Neuronal stem cell (in vitro differentiated cells): Measurements from ENCODE around the gene PITPNB.
A peak's percentile ranks its signal among the peaks of the same experiment; 100 is the strongest.

ENCODE experiments used
- DNase-seq: peaks from one replicate; pipeline ENCODE4 v3.0.0-alpha.2; 2013; ENCODE audit warnings: low spot score
- H2AFZ ChIP-seq: one replicate; pipeline ENCODE4 v1.6.1; 2013; ENCODE audit warnings: mild to moderate bottlenecking, low read length, inconsistent platforms
- H2AK5ac ChIP-seq: 2 replicates; pipeline ENCODE4 v1.6.1; 2013; ENCODE audit warnings: low read depth, mild to moderate bottlenecking, inconsistent platforms, low read length, moderate library complexity, mixed read lengths
- H2BK120ac ChIP-seq: 2 replicates; pipeline ENCODE4 v1.6.1; 2013; ENCODE audit warnings: low read depth, mild to moderate bottlenecking, inconsistent platforms, low read length, moderate library complexity, mixed read lengths
- H2BK12ac ChIP-seq: one replicate; pipeline ENCODE4 v1.6.1; 2013; ENCODE audit warnings: low read length, inconsistent platforms
- H2BK15ac ChIP-seq: 2 replicates; pipeline ENCODE4 v1.6.1; 2013; ENCODE audit warnings: mild to moderate bottlenecking, low read length, inconsistent platforms, mixed read lengths
- H2BK5ac ChIP-seq: one replicate; pipeline ENCODE4 v1.6.1; 2013; ENCODE audit warnings: inconsistent platforms, mild to moderate bottlenecking, low read length, moderate library complexity
- H3K14ac ChIP-seq: one replicate; pipeline ENCODE4 v1.6.1; 2013; ENCODE audit warnings: low read length, inconsistent platforms
- H3K18ac ChIP-seq: 2 replicates; pipeline ENCODE4 v1.6.1; 2013; ENCODE audit warnings: low read length, inconsistent platforms
- H3K23ac ChIP-seq: 2 replicates; pipeline ENCODE4 v1.6.1; 2013; ENCODE audit warnings: low read depth, mild to moderate bottlenecking, mixed read lengths, low read length, inconsistent platforms; ENCODE audit not compliant: poor library complexity
- H3K27ac ChIP-seq: replicated peaks from 3 replicates; pipeline ENCODE4 v1.5.1; 2013; ENCODE audit warnings: low read length, inconsistent platforms
- H3K27me3 ChIP-seq, 3 experiments: 2 replicates each; pipeline ENCODE4 v1.6.1; 2013; ENCODE audit warnings: low read length in 3 of 3, mild to moderate bottlenecking in 2 of 3, inconsistent platforms in 1 of 3, low read depth in 1 of 3, mixed read lengths in 1 of 3, moderate library complexity in 1 of 3; ENCODE audit not compliant: control insufficient read depth in 3 of 3, insufficient read depth in 3 of 3
- H3K36me3 ChIP-seq, 2 donors: replicated peaks in 1 of 2; 2 replicates each; pipeline ENCODE4 v1.6.1; 2013; ENCODE audit warnings: low read length in 2 of 2; ENCODE audit not compliant: control insufficient read depth in 2 of 2, insufficient read depth in 2 of 2
- H3K4ac ChIP-seq: 2 replicates; pipeline ENCODE4 v1.6.1; 2013; ENCODE audit warnings: inconsistent platforms, mild to moderate bottlenecking, low read length, moderate library complexity
- H3K4me1 ChIP-seq, 2 donors: 1 replicate in 1 of 2; 2 replicates in 1 of 2; pipeline ENCODE4 v1.6.1; 2013; ENCODE audit warnings: low read length in 2 of 2, low read depth in 1 of 2; ENCODE audit not compliant: control insufficient read depth in 2 of 2, insufficient read depth in 1 of 2
- H3K4me2 ChIP-seq: one replicate; pipeline ENCODE4 v1.6.1; 2013; ENCODE audit warnings: mild to moderate bottlenecking, low read length, inconsistent platforms; ENCODE audit not compliant: insufficient read depth, poor library complexity, severe bottlenecking
- H3K4me3 ChIP-seq, 2 donors: 2 replicates each; pipeline ENCODE4 v1.5.1; 2013; ENCODE audit warnings: low read length in 2 of 2, mild to moderate bottlenecking in 2 of 2, inconsistent platforms in 1 of 2, moderate library complexity in 1 of 2
- H3K79me1 ChIP-seq: one replicate; pipeline ENCODE4 v1.6.1; 2013; ENCODE audit warnings: low read depth, mild to moderate bottlenecking, inconsistent platforms, low read length, moderate library complexity
- H3K9ac ChIP-seq: one replicate; pipeline ENCODE4 v1.6.1; 2013; ENCODE audit warnings: mild to moderate bottlenecking, low read depth, low read length, inconsistent platforms; ENCODE audit not compliant: poor library complexity
- H3K9me3 ChIP-seq, 2 donors: replicated peaks in 1 of 2; 2 replicates each; pipeline versions ENCODE3 to v1.6.1; 2013; ENCODE audit warnings: low read length in 2 of 2, mild to moderate bottlenecking in 2 of 2, inconsistent platforms in 1 of 2, low read depth in 1 of 2, mixed read lengths in 1 of 2, moderate library complexity in 1 of 2; ENCODE audit not compliant: control insufficient read depth in 2 of 2, insufficient read depth in 1 of 2
- H4K8ac ChIP-seq: one replicate; pipeline ENCODE4 v1.6.1; 2013; ENCODE audit warnings: low read depth, mild to moderate bottlenecking, inconsistent platforms, low read length, moderate library complexity
- H4K91ac ChIP-seq: one replicate; pipeline ENCODE4 v1.6.1; 2013; ENCODE audit warnings: low read length, low read depth, mild to moderate bottlenecking, inconsistent platforms; ENCODE audit not compliant: poor library complexity
- WGBS, 2 donors: extraction: QIAGEN DNeasy Blood & Tissue Kit; methylation state at CpG; one replicate each; pipeline ENCODE4 v1.1.7; 2013; ENCODE audit warnings: missing lambda C conversion rate in 2 of 2, mixed read lengths in 1 of 2; ENCODE audit not compliant: insufficient read length in 2 of 2, insufficient replicate concordance in 1 of 2; ENCODE audit errors: extremely low coverage in 2 of 2; 5-methylcytosine and 5-hydroxymethylcytosine counted together

PITPNB gene

GRCh38 chr22:27881421-27881820, 37.6 kb downstream of the PITPNB start:
- Histone ChIP-seq H3K79me1 (no peaks in the 10 kb centered on the region), H3K4me1 (peaks cover 11 to 34% of the 10 kb centered on the region in 2 donors), H4K8ac (no peak overlapping the region), H3K36me3 (peaks cover 3 to 38% of the 10 kb centered on the region in 2 donors), H3K23ac (no peak overlapping the region), H3K4me3 (no peak overlapping the region), H2BK5ac (no peak overlapping the region), H2BK120ac (no peak overlapping the region), H2BK15ac (no peak overlapping the region), H2AK5ac (no peak overlapping the region), H3K4me2 (no peak overlapping the region), H3K14ac (no peak overlapping the region), H2AFZ (peak overlapping the region; percentile 14), H3K27ac (no peak overlapping the region), H3K9me3 (peaks cover 0 to 8% of the 10 kb centered on the region in 2 donors), H3K27me3 (no peaks in the 10 kb centered on the region), H3K4ac (no peak overlapping the region), H4K91ac (no peak overlapping the region), H3K18ac (no peak overlapping the region), H3K9ac (no peak overlapping the region), H2BK12ac (no peak overlapping the region)
- DNase-seq, result no peak
- WGBS, 2 donors, result no CpG with 5 or more reads among the region's 3 CpGs

DNA sequence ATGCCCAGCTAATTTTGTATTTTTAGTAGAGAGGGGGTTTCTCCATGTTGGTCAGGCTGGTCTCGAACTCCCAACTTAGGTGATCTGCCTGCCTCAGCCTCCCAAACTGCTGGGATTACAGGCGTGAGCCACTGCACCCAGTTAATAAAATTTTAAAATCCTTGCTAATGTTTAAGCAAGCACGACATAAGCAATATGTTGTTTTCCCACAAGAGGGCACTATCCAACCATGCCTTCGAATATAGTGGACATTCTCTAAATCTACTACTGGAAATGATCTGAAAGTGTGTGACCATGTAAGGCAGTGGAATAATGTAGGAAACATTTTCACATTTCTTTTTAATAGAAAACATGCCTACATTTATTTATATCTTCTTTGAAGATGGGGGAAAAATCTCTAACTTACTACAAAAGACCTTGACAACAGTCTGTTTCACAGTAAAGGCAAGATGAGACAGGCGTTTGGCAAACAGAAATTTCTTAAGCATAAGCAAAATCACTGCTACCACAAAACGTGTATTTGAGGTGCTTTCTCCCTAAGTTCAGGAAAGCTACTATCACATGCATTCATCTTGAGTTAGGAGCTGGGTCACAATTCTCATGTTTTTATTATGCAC, 38.2 kb downstream of the PITPNB start:
- Histone ChIP-seq H4K91ac (no peak overlapping the region), H3K4me1 (peaks cover 11 to 34% of the 10 kb centered on the region in 2 donors), H3K36me3 (peaks cover 2 to 37% of the 10 kb centered on the region in 2 donors), H3K14ac (no peak overlapping the region), H2BK5ac (no peak overlapping the region), H2BK120ac (no peak overlapping the region), H3K4me3 (no peak overlapping the region), H3K4me2 (no peak overlapping the region), H3K4ac (no peak overlapping the region), H3K9ac (no peak overlapping the region), H3K9me3 (peaks cover 0 to 8% of the 10 kb centered on the region in 2 donors), H2AFZ (no peak overlapping the region), H3K27me3 (no peaks in the 10 kb centered on the region), H2BK12ac (no peak overlapping the region), H3K27ac (no peak overlapping the region), H4K8ac (no peak overlapping the region), H3K18ac (no peak overlapping the region), H2BK15ac (no peak overlapping the region), H2AK5ac (no peak overlapping the region), H3K23ac (no peak overlapping the region), H3K79me1 (no peaks in the 10 kb centered on the region)
- DNase-seq, result peak; percentile 63
- WGBS, 2 donors, result no CpG with 5 or more reads among the region's 6 CpGs

GRCh38 chr22:27879923-27880322, 39.1 kb downstream of the PITPNB start:
- Histone ChIP-seq H3K18ac (no peak overlapping the region), H3K9ac (no peak overlapping the region), H3K9me3 (peaks cover 0 to 8% of the 10 kb centered on the region in 2 donors), H2AFZ (no peak overlapping the region), H3K27me3 (no peaks in the 10 kb centered on the region), H3K4me2 (no peak overlapping the region), H2BK12ac (no peak overlapping the region), H3K79me1 (no peaks in the 10 kb centered on the region), H3K23ac (no peak overlapping the region), H3K27ac (no peak overlapping the region), H2BK120ac (no peak overlapping the region), H2BK15ac (no peak overlapping the region), H4K91ac (no peak overlapping the region), H2BK5ac (no peak overlapping the region), H4K8ac (no peak overlapping the region), H3K14ac (no peak overlapping the region), H3K4me1 (peaks cover 11 to 34% of the 10 kb centered on the region in 2 donors), H3K4ac (no peak overlapping the region), H3K4me3 (no peak overlapping the region), H2AK5ac (no peak overlapping the region), H3K36me3 (peaks cover 0 to 36% of the 10 kb centered on the region in 2 donors)
- WGBS, 2 donors, result no CpG with 5 or more reads among the region's 1 CpG
- DNase-seq, result no peak

GRCh38 chr22:27878541-27878940, 40.5 kb downstream of the PITPNB start:
- H2BK120ac ChIP-seq, result no peak overlapping the region
- H2BK15ac ChIP-seq, result no peak overlapping the region
- no peak overlapping the region for H3K9ac ChIP-seq
- H3K9me3 ChIP-seq, result peaks cover 0 to 2% of the 10 kb centered on the region in 2 donors
- no peak overlapping the region for H3K4ac ChIP-seq
- peaks cover 7 to 34% of the 10 kb centered on the region in 2 donors for H3K4me1 ChIP-seq
- H4K8ac ChIP-seq, result no peak overlapping the region
- no peaks in the 10 kb centered on the region for H3K79me1 ChIP-seq
- H3K23ac ChIP-seq, result no peak overlapping the region
- H3K27me3 ChIP-seq, result no peaks in the 10 kb centered on the region
- H2AK5ac ChIP-seq, result no peak overlapping the region
- H2AFZ ChIP-seq, result no peak overlapping the region
- H3K36me3 ChIP-seq, result peaks cover under 1 to 31% of the 10 kb centered on the region in 2 donors
- H4K91ac ChIP-seq, result no peak overlapping the region
- no peak overlapping the region for H3K14ac ChIP-seq
- no peak overlapping the region for H3K4me3 ChIP-seq
- H3K18ac ChIP-seq, result no peak overlapping the region
- no peak for DNase-seq
- H3K27ac ChIP-seq, result no peak overlapping the region
- H2BK12ac ChIP-seq, result no peak overlapping the region
- no peak overlapping the region for H2BK5ac ChIP-seq
- no peak overlapping the region for H3K4me2 ChIP-seq
